MM.1S (cell line): ENCODE measurements around the gene UNKL.
"Not testable (repeated sequence)": the region's sequence is repeated elsewhere in the genome, so short reads cannot be mapped to it uniquely, and the experiment has no call there.

ENCODE experiments used
- EZH2 ChIP-seq: fragments of 300-600 bp; sonication (generic); optimal IDR thresholded peaks from 2 replicates; pipeline ENCODE3; 2017; ENCODE audit warnings: low read depth, mild to moderate bottlenecking, antibody characterized with exemption, low read length, mixed read lengths
- EZH2phosphoT487 ChIP-seq: fragments of 300-600 bp; sonication (generic); IDR thresholded peaks from 2 replicates; pipeline ENCODE4 v1.6.1; 2018; ENCODE audit warnings: antibody characterized with exemption, low read length
- TF ChIP-seq, protein P1 (sequence below): fragments of 300-600 bp; sonication (generic); IDR thresholded peaks from 2 replicates; pipeline ENCODE4 v1.5.1; 2016; ENCODE audit warnings: antibody characterized with exemption, low read length, mixed read lengths

DNA sequence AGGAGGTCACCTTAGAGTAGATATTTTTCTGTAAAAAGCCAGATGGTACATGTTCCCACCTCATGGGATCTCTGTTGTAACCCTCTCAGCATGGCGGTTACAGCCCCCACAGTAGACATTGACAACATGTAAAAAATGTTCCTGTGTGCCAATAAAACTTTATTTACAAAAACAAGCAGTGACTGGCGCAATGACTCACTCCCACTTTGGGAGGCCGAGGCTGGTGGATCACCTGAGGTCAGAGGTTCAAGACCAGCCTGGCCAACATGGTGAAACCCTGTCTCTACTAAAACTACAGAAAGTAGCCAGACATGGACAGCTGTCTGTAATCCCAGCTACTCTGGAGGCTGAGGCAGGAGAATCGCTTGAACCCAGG is 25.2 kb upstream of the UNKL start:
- TF ChIP-seq, protein P1, sequence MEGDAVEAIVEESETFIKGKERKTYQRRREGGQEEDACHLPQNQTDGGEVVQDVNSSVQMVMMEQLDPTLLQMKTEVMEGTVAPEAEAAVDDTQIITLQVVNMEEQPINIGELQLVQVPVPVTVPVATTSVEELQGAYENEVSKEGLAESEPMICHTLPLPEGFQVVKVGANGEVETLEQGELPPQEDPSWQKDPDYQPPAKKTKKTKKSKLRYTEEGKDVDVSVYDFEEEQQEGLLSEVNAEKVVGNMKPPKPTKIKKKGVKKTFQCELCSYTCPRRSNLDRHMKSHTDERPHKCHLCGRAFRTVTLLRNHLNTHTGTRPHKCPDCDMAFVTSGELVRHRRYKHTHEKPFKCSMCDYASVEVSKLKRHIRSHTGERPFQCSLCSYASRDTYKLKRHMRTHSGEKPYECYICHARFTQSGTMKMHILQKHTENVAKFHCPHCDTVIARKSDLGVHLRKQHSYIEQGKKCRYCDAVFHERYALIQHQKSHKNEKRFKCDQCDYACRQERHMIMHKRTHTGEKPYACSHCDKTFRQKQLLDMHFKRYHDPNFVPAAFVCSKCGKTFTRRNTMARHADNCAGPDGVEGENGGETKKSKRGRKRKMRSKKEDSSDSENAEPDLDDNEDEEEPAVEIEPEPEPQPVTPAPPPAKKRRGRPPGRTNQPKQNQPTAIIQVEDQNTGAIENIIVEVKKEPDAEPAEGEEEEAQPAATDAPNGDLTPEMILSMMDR: not testable (repeated sequence)
- TF ChIP-seq EZH2, EZH2phosphoT487: not testable (repeated sequence)
